Left kidney (tissue), 8 donors: Measurements from ENCODE around the gene TMEM151A. TPM values are rescaled to one million over a fixed set of nuclear protein-coding genes. Genes with fewer than 3 reads are reported as not detected.
"Not testable (repeated sequence)": the region's sequence is repeated elsewhere in the genome, so short reads cannot be mapped to it uniquely, and the experiment has no call there.

Source experiments
- DNase-seq: peaks from one replicate; pipeline ENCODE4 v3.0.0-alpha.2; 2013
- long read RNA-seq, 8 donors: transcript quantifications; one replicate each; lab custom pipeline, GENCODE V29; 2026
- polyA plus RNA-seq: library from polyadenylated mRNA; unstranded; fragments of 120-200 nt; gene quantifications from one replicate; pipeline ENCODE4 v1.2.1, GENCODE V29; 2013; ENCODE audit not compliant: insufficient read length

Gene TMEM151A
- polyA plus RNA-seq: not detected
- long read RNA-seq, donor 1: 0 reads
- long read RNA-seq, donor 2: 0 reads
- long read RNA-seq, donor 3: 0 reads
- long read RNA-seq, donor 4: 0 reads
- long read RNA-seq, donor 5: 0 reads
- long read RNA-seq, donor 6: 0 reads
- long read RNA-seq, donor 7: 0 reads
- long read RNA-seq, donor 8: 0 reads

GRCh38 chr11:66291706-66292542 is at the start of gene TMEM151A:
Gene TMEM151A, plus strand, starts transcription at chr11:66291894. Its CDS starts 120 bp downstream, at chr11:66292014.
- no peak for DNase-seq

DNA sequence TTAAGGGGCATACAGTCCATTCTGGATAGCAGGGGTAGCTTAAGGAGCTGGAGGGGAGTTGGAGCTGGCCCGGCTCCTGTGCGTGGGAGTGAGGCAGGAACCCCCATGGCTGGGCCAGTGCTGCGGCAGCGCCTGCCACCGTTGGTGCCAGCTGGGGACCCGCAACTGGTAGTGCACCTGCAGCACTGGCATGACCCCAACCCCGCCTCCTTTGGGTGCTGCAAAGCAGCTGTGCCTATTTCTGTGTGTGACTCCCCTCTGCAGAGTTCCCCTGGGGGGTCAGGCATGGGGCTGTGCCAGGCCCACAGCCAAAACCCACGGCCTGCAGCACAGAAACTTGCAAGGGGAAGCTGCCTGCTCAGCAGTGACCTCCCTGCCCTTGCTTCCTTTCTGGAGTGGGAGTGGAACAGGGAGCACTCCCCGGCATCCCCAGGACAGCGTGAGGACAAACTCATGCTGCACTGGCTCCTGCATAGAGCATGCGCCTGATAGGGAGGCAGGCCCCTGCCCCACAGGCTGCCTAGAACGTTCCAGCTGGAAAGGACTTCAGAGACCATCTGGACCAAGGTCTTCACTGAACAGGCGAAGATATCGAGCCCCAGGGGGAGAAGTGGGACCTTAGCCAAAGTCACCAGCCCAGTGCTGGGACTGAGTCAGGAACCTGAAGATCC is 49.5 kb upstream of the TMEM151A start:
- no peak for DNase-seq

GRCh38 chr11:66243782-66244535 is 47.7 kb upstream of the TMEM151A start:
- no peak for DNase-seq

GRCh38 chr11:66247295-66247694 is 44.4 kb upstream of the TMEM151A start:
- DNase-seq: no peak

DNA sequence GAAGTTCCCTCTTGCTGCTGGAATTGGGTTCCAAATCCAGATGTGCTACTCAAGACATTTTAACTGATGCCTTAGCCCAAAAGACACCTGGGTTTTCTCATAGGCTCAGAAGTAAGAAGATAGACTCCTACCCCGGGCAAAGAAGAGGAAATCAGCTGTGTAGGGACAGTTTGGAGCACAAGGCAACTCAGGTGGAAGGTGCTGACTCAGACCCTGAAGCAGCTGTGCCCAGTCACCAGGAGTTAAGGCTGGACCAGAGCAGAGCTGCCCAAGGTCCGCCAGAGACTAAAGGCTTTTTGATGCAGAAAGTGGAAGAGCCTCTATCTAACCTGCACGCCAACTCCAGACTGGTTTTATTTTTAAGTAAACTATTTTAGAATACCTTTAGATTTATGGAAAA is 43.9 kb upstream of the TMEM151A start:
- no peak for DNase-seq

GRCh38 chr11:66248903-66249302 is 42.8 kb upstream of the TMEM151A start:
- DNase-seq: no peak

- DNase-seq: no peak
These were observed 39.9 kb upstream of the TMEM151A start for GRCh38 chr11:66251809-66252208.

GRCh38 chr11:66253081-66253480 is 38.6 kb upstream of the TMEM151A start:
- DNase-seq: not testable (repeated sequence)

DNA sequence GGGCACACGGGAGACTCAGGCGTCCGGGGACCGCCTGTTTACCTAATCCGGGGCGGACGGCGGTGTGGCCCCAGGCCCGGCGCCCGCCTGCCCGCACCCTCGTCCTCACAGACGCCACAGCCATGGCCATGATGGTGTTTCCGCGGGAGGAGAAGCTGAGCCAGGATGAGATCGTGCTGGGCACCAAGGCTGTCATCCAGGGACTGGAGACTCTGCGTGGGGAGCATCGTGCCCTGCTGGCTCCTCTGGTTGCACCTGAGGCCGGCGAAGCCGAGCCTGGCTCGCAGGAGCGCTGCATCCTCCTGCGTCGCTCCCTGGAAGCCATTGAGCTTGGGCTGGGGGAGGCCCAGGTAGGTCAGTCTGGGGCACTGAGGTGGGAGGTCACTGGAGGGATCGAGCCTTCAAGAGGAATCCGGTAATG is 33.2 kb upstream of the TMEM151A start:
- no peak for DNase-seq

DNA sequence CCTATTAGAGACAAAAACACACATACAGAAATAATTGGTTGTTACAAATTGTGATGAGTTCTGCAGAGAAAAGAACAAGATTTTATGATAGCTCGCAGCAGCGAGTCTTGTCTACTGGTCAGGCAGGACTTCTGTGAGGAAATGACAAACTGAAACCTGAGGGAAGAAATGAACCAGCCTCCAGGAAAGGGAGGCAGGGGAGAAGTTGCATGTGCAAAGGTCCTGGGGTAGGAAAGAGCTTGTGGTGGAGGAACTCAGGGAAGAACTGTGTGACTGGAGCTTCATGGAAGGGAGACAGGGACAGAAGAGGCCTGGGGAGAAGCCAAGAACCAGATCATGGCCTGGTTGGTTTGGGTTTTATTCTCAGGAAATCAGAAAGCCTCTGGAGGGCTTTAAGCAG is 32.5 kb upstream of the TMEM151A start:
- DNase-seq: no peak

GRCh38 chr11:66259956-66260355 is 31.7 kb upstream of the TMEM151A start:
- no peak for DNase-seq

DNA sequence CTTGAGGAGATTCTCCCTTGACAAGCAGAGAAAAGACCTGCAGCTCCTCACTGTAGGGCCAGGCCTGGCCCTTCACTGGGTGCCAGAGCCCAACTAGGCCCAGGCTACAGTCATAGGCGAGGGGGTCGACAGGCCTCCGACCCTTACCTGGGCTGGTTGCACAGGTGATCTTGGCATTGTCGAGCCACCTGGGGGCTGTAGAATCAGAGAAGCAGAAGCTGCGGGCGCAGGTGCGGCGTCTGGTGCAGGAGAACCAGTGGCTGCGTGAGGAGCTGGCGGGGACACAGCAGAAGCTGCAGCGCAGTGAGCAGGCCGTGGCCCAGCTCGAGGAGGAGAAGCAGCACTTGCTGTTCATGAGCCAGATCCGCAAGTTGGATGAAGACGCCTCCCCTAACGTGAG is 30.1 kb upstream of the TMEM151A start:
- DNase-seq: no peak

DNA sequence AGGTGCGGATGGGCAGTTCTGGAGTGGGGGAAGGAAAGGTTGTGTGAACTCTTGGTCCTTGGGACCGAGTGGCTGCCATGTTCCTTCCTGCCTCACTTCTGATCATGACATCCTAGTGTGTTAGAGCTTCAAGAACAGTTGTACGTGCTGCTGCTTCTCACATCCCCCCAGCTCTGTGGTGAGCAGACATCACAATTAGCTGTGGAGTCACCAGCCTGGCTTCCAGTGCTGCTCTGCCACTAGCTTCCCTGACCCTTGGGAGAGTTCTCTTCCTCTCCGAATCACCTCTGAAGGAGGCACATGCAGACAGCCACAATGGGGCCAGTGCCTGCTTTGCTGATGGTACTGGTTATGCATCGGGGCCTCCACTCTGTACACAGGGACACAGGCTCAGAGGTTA is 29.5 kb upstream of the TMEM151A start:
- no peak for DNase-seq

DNA sequence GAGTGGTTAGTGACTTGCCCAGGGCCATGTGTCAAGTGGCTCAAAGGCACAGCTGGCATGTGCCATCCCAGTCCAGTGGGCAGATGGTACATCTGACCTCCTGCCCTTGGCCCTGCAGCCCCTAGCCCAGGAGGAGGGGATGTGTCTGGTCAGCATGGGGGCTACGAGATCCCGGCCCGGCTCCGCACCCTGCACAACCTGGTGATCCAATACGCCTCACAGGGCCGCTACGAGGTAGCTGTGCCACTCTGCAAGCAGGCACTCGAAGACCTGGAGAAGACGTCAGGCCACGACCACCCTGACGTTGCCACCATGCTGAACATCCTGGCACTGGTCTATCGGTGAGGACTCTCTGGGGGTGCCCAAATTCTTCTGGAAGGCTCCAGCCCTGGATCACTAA is 29.0 kb upstream of the TMEM151A start:
- DNase-seq: no peak

DNA sequence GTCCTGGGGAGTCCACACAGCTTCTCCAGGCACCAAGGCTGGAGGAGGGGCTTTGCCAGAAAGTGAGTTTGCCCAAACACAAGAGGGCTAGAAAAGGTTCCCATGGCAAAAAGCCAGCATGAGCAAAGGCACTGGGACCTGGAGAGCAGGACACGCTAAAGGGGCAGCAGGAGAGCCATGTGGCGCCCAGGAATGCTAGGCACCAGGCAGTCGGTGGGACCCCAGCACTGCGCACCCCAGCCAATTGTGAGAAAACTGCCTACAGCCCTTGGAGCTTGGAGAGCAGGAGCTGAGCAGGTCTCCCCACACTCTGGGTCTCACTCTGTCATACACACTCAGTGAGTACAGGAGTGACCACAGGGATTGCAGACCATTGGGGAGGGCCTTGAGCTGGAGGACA is 28.5 kb upstream of the TMEM151A start:
- DNase-seq: no peak

DNA sequence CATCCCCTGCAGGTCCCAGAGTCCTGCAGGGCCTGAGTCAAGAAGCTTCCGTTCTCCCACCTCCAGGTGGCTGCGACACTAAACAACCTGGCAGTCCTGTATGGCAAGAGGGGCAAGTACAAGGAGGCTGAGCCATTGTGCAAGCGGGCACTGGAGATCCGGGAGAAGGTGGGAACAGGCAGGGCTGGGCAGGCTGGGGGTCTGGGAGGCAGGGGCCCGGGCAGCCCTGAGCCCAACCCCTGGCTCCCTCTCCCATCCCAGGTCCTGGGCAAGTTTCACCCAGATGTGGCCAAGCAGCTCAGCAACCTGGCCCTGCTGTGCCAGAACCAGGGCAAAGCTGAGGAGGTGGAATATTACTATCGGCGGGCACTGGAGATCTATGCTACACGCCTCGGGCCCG is 27.9 kb upstream of the TMEM151A start:
- no peak for DNase-seq

DNA sequence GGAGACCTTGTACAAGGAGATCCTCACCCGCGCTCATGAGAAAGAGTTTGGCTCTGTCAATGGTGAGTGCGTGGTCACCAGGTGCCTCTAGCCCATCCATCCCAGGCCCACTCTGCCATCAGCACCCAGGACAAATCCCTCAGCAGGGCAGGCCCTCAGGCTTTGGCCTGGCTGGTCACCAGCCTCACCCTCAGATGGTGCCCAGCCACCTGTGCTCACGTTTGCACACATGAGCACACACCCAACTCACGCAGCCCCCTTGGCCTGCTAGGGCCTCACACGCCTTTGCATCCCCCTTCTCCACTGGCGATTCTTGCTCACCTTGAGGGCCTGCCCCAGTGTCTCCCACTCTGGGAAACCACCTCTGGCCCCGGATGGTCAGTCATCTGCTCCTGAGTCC is 27.3 kb upstream of the TMEM151A start:
- DNase-seq: no peak

DNA sequence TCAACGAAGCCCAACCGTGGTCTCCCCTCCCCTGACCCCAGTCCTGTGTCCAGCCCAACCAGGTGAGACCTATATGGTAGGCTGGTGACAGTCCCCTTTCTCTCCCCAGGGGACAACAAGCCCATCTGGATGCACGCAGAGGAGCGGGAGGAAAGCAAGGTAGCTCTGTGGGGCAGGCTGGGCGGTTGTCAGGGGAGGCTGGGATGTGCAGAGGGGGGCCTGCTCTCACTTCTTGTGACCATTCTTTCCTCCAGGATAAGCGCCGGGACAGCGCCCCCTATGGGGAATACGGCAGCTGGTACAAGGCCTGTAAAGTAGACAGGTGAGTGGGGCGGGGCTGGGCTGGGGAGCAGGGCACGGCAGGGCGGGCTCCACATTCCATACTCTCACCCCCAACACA is 26.8 kb upstream of the TMEM151A start:
- no peak for DNase-seq

DNA sequence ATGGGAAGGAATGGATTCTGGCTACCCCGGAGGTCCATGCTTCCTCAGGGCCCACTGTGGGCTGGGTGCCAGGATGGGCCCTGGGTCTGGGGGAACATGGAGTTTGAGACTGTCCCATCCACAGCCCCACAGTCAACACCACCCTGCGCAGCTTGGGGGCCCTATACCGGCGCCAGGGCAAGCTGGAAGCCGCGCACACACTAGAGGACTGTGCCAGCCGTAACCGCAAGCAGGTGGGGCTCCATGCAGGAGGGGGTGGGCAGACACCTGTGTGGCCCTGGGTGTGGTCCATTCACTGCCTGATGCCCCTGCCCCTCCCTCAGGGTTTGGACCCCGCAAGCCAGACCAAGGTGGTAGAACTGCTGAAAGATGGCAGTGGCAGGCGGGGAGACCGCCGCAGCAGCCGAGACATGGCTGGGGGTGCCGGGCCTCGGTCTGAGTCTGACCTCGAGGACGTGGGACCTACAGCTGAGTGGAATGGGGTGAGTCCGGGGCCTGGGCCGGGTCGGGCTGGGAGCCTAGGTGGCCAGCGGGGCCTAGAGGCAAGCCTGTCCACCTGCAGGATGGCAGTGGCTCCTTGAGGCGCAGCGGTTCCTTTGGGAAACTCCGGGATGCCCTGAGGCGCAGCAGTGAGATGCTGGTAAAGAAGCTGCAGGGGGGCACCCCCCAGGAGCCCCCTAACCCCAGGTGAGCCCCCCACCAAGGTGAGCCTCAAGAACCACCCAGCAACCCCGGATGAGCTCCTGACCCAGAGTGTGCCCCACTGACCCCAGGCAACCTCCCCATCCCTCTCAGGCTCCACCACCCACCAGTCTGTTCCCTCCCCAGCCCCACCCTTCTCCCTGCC is 25.9 kb upstream of the TMEM151A start:
- DNase-seq: no peak

DNA sequence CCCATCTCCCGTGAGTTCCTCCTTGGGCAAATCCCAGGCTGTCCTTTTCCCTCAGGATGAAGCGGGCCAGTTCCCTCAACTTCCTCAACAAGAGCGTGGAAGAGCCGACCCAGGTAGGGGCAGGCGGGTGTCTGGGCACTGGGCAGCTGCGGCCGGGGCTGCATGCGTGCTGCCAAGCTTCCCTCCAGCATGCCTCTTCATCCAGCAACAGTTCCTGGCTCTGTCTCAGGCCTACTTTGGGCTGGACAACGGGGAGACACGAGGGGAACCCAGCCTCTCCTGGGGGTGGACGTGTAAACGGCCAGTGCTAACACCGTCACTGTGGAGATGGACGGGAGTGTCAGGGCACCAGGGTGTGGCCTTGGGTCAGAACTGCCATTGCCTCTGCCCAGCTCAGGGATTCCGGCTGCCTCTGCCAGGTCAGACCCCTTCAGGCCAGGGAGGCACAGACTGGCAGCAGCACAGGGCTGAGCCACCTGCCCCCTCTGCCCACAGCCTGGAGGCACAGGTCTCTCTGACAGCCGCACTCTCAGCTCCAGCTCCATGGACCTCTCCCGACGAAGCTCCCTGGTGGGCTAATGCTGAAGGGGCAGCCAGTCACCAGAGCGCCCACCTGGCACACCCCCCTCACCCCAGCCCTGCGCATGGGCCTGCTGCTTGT is 25.2 kb upstream of the TMEM151A start:
- DNase-seq: no peak

DNA sequence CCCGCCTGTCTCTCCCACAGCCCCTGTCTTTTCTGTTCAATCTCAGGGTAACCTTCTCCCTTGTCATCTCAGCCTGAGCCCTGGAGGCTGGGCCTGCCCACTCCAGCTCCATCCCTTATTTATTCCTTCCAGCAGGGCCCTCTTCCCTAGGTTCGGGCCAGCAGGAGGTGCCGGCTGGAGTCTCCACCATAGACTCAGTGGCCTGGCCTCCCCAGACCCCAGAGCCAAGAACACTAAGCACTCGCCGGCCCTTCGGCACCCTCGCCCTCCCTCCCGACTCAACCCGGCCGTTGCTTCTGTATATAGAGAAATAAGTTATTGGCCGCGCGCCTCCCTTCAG is 24.7 kb upstream of the TMEM151A start:
- DNase-seq: no peak
